Measurements from ENCODE around the gene VN1R5. TPM values are rescaled to one million over a fixed set of nuclear protein-coding genes. Genes with fewer than 3 reads are reported as not detected.

The VN1R5 gene
- total RNA-seq, 1 donor from 2014 or later = not detected

GRCh38 chr1:247270003-247270402 lies 14.1 kb downstream of the VN1R5 start:
- no peak for TF ChIP-seq CTCF (IDR thresholded peaks at IDR 0.05; ENCODE audit: unreplicated experiment)

GRCh38 chr1:247273013-247273412 lies 17.1 kb downstream of the VN1R5 start:
- Mint-ChIP-seq H3K27ac (ENCODE audit: unreplicated experiment) (no peak overlapping the region), H3K4me1 (ENCODE audit: unreplicated experiment) (peaks cover 3% of the 10 kb centered on the region), H3K36me3 (ENCODE audit: low read depth, unreplicated experiment) (peaks cover 7% of the 10 kb centered on the region), H3K9me3 (ENCODE audit: unreplicated experiment) (peaks cover 5% of the 10 kb centered on the region), H3K27me3 (ENCODE audit: unreplicated experiment) (no peaks in the 10 kb centered on the region), H3K4me3 (ENCODE audit: unreplicated experiment) (no peak overlapping the region)
- no peak for TF ChIP-seq CTCF (IDR thresholded peaks at IDR 0.05; ENCODE audit: unreplicated experiment)
- no peak for DNase-seq (ENCODE audit: low spot score)

More at GRCh38 chr1:247270003-247270402, 14.1 kb downstream of the VN1R5 start:
- DNase-seq (ENCODE audit: low spot score) = no peak
- Mint-ChIP-seq H3K27ac (ENCODE audit: unreplicated experiment) (no peak overlapping the region), H3K4me1 (ENCODE audit: unreplicated experiment) (peaks cover 3% of the 10 kb centered on the region), H3K36me3 (ENCODE audit: low read depth, unreplicated experiment) (peaks cover 7% of the 10 kb centered on the region), H3K27me3 (ENCODE audit: unreplicated experiment) (no peaks in the 10 kb centered on the region), H3K9me3 (ENCODE audit: unreplicated experiment) (peaks cover 5% of the 10 kb centered on the region), H3K4me3 (ENCODE audit: unreplicated experiment) (no peak overlapping the region)

- H3K4me3 Mint-ChIP-seq (ENCODE audit: unreplicated experiment) = no peak overlapping the region
- no peaks in the 10 kb centered on the region for H3K27me3 Mint-ChIP-seq (ENCODE audit: unreplicated experiment)
- no peak for DNase-seq (ENCODE audit: low spot score)
- TF ChIP-seq CTCF (IDR thresholded peaks at IDR 0.05; ENCODE audit: unreplicated experiment) = no peak
- peaks cover 5% of the 10 kb centered on the region for H3K9me3 Mint-ChIP-seq (ENCODE audit: unreplicated experiment)
- peaks cover 3% of the 10 kb centered on the region for H3K4me1 Mint-ChIP-seq (ENCODE audit: unreplicated experiment)
- H3K27ac Mint-ChIP-seq (ENCODE audit: unreplicated experiment) = no peak overlapping the region
- peaks cover 7% of the 10 kb centered on the region for H3K36me3 Mint-ChIP-seq (ENCODE audit: low read depth, unreplicated experiment)
Observed at GRCh38 chr1:247274605-247275256, 18.9 kb downstream of the VN1R5 start.

GRCh38 chr1:247277191-247277590 lies 21.3 kb downstream of the VN1R5 start:
- no peak overlapping the region for H3K27ac Mint-ChIP-seq (ENCODE audit: unreplicated experiment)
- H3K4me1 Mint-ChIP-seq (ENCODE audit: unreplicated experiment) = no peaks in the 10 kb centered on the region
- no peaks in the 10 kb centered on the region for H3K36me3 Mint-ChIP-seq (ENCODE audit: low read depth, unreplicated experiment)
- H3K4me3 Mint-ChIP-seq (ENCODE audit: unreplicated experiment) = no peak overlapping the region
- H3K9me3 Mint-ChIP-seq (ENCODE audit: unreplicated experiment) = no peaks in the 10 kb centered on the region
- H3K27me3 Mint-ChIP-seq (ENCODE audit: unreplicated experiment) = no peaks in the 10 kb centered on the region
- DNase-seq (ENCODE audit: low spot score) = no peak
- no peak for TF ChIP-seq CTCF (IDR thresholded peaks at IDR 0.05; ENCODE audit: unreplicated experiment)

GRCh38 chr1:247281001-247281574 lies 25.2 kb downstream of the VN1R5 start:
- Mint-ChIP-seq H3K9me3 (ENCODE audit: unreplicated experiment) (no peaks in the 10 kb centered on the region), H3K27ac (ENCODE audit: unreplicated experiment) (no peak overlapping the region), H3K36me3 (ENCODE audit: low read depth, unreplicated experiment) (peaks cover 5% of the 10 kb centered on the region), H3K4me3 (ENCODE audit: unreplicated experiment) (no peak overlapping the region), H3K4me1 (ENCODE audit: unreplicated experiment) (no peaks in the 10 kb centered on the region), H3K27me3 (ENCODE audit: unreplicated experiment) (peaks cover 2% of the 10 kb centered on the region)
- DNase-seq (ENCODE audit: low spot score) = no peak
- no peak for TF ChIP-seq CTCF (IDR thresholded peaks at IDR 0.05; ENCODE audit: unreplicated experiment)
